IMR-90 (cell line): ENCODE results near the gene ZCWPW1.

Experiments
- BHLHE40 ChIP-seq: fragments of 150-350 bp; IDR thresholded peaks from 2 replicates; pipeline ENCODE4 v1.6.1; 2016; ENCODE audit warnings: mild to moderate bottlenecking, low read depth, low read length
- CEBPB ChIP-seq: IDR thresholded peaks from 2 replicates; pipeline ENCODE4 v1.6.1; 2012; ENCODE audit warnings: low read depth, low read length, improper control_type of control experiment
- CHD1 ChIP-seq: IDR thresholded peaks from 2 replicates; pipeline ENCODE4 v1.6.1; 2012; ENCODE audit warnings: low read depth, low read length, improper control_type of control experiment
- CTCF ChIP-seq: conservative IDR thresholded peaks from 2 replicates; pipeline ENCODE4 v1.5.1; 2012; ENCODE audit warnings: mild to moderate bottlenecking, low read depth, low read length, improper control_type of control experiment
- ELK1 ChIP-seq: fragments of 150-350 bp; IDR thresholded peaks from 2 replicates; pipeline ENCODE4 v1.6.1; 2016; ENCODE audit warnings: low read depth, mild to moderate bottlenecking, low read length, moderate library complexity, borderline replicate concordance
- FOS ChIP-seq: fragments of 150-350 bp; IDR thresholded peaks from 2 replicates; pipeline ENCODE4 v1.6.1; 2016; ENCODE audit warnings: low read depth, low read length
- MAFK ChIP-seq: IDR thresholded peaks from 2 replicates; pipeline ENCODE4 v1.6.1; 2012; ENCODE audit warnings: low read depth, low read length, improper control_type of control experiment
- MXI1 ChIP-seq: IDR thresholded peaks from 2 replicates; pipeline ENCODE4 v1.6.1; 2012; ENCODE audit warnings: low read depth, mild to moderate bottlenecking, low read length, moderate library complexity, borderline replicate concordance
- POLR2A ChIP-seq: IDR thresholded peaks from 2 replicates; pipeline ENCODE4 v1.6.1; 2012; ENCODE audit warnings: mild to moderate bottlenecking, low read depth, low read length
- RAD21 ChIP-seq: IDR thresholded peaks from 2 replicates; pipeline ENCODE4 v1.6.1; 2012; ENCODE audit warnings: low read length, improper control_type of control experiment
- RCOR1 ChIP-seq: IDR thresholded peaks from 2 replicates; pipeline ENCODE4 v1.6.1; 2012; ENCODE audit warnings: mild to moderate bottlenecking, low read length, improper control_type of control experiment; ENCODE audit not compliant: insufficient replicate concordance
- RFX5 ChIP-seq: IDR thresholded peaks from 2 replicates; pipeline ENCODE4 v1.8.0; 2012; ENCODE audit warnings: low read depth, mild to moderate bottlenecking, low read length, moderate library complexity
- SMC3 ChIP-seq: fragments of 150-350 bp; IDR thresholded peaks from 2 replicates; pipeline ENCODE4 v1.6.1; 2016; ENCODE audit warnings: low read depth, mild to moderate bottlenecking, antibody characterized with exemption, low read length, moderate library complexity
- USF2 ChIP-seq: fragments of 150-350 bp; IDR thresholded peaks from 2 replicates; pipeline ENCODE4 v1.6.1; 2017; ENCODE audit warnings: mild to moderate bottlenecking, antibody characterized with exemption, low read length, low read depth

- TF ChIP-seq MXI1 (no peak), CTCF (no peak), POLR2A (no peak), RFX5 (no peak), USF2 (no peak), ELK1 (no peak), FOS (peak; percentile 17; the same call in 1 of the 2 replicates), BHLHE40 (no peak), RAD21 (no peak), RCOR1 (no peak), SMC3 (no peak), CHD1 (no peak), CEBPB (peak; percentile 83), MAFK (no peak)
Observed at GRCh38 chr7:100446040-100446439, 17.5 kb upstream of the ZCWPW1 start.
